GM18505 (cell line): ENCODE measurements around the gene ROR2.

Experiments used
- ATAC-seq: cut with Tn5 transposase; IDR thresholded peaks from one replicate; pipeline ENCODE4 v1.9.1; 2021; ENCODE audit not compliant: unreplicated experiment
- POLR2A ChIP-seq: IDR thresholded peaks from 4 replicates; pipeline ENCODE4 v1.6.1; 2011; ENCODE audit warnings: borderline replicate concordance; ENCODE audit not compliant: insufficient read depth, insufficient read length; ENCODE audit errors: extremely low read depth

Gene ROR2

GRCh38 chr9:91757782-91758181 lies 192.2 kb downstream of the ROR2 start:
- TF ChIP-seq POLR2A: no peak
- ATAC-seq: no peak

GRCh38 chr9:91756510-91756780 lies 193.6 kb downstream of the ROR2 start:
- ATAC-seq: no peak
- no peak for TF ChIP-seq POLR2A

- no peak for TF ChIP-seq POLR2A
- no peak for ATAC-seq
Measured at GRCh38 chr9:91755761-91756509, 194.1 kb downstream of the ROR2 start.

- no peak for ATAC-seq
- TF ChIP-seq POLR2A: no peak
Measured at GRCh38 chr9:91753711-91754110, 196.3 kb downstream of the ROR2 start.

GRCh38 chr9:91751922-91752321 lies 198.1 kb downstream of the ROR2 start:
- ATAC-seq: no peak
- TF ChIP-seq POLR2A: no peak

GRCh38 chr9:91750343-91750742 lies 199.7 kb downstream of the ROR2 start:
- no peak for TF ChIP-seq POLR2A
- no peak for ATAC-seq

GRCh38 chr9:91746904-91747303 lies 203.1 kb downstream of the ROR2 start:
- no peak for TF ChIP-seq POLR2A
- ATAC-seq: no peak

- no peak for ATAC-seq
- no peak for TF ChIP-seq POLR2A
Measured at GRCh38 chr9:91746357-91746756, 203.7 kb downstream of the ROR2 start.

- ATAC-seq: no peak
- TF ChIP-seq POLR2A: no peak
Measured at GRCh38 chr9:91744114-91744513, 205.9 kb downstream of the ROR2 start.

GRCh38 chr9:91741522-91741921 lies 208.5 kb downstream of the ROR2 start:
- ATAC-seq: no peak
- TF ChIP-seq POLR2A: no peak

GRCh38 chr9:91740701-91741100 lies 209.3 kb downstream of the ROR2 start:
- no peak for ATAC-seq
- no peak for TF ChIP-seq POLR2A

GRCh38 chr9:91736898-91737601 lies 213.0 kb downstream of the ROR2 start:
- no peak for ATAC-seq
- no peak for TF ChIP-seq POLR2A

- no peak for ATAC-seq
- no peak for TF ChIP-seq POLR2A
Measured at GRCh38 chr9:91736311-91736710, 213.7 kb downstream of the ROR2 start.

- ATAC-seq: no peak
- no peak for TF ChIP-seq POLR2A
Measured at GRCh38 chr9:91735049-91735448, 215.0 kb downstream of the ROR2 start.

GRCh38 chr9:91734371-91734981 lies 215.6 kb downstream of the ROR2 start:
- no peak for ATAC-seq
- TF ChIP-seq POLR2A: no peak

GRCh38 chr9:91733006-91733624 lies 216.9 kb downstream of the ROR2 start:
- ATAC-seq: no peak
- no peak for TF ChIP-seq POLR2A
